GM12892 (cell line): ENCODE data around the gene ABCA1.
A peak's percentile ranks its signal among the peaks of the same experiment; 100 is the strongest.
"Not testable (repeated sequence)": the region's sequence is repeated elsewhere in the genome, so short reads cannot be mapped to it uniquely, and the experiment has no call there.

Source experiments
- DNase-seq: peaks from one replicate; pipeline ENCODE4 v3.0.0; 2011; ENCODE audit not compliant: insufficient read length
- FAIRE-seq: peaks from 2 replicates; lab custom pipeline; 2011; peaks lifted over from hg19 to GRCh38; lab: Jason Lieb, UNC
- POLR2A ChIP-seq: IDR thresholded peaks from 2 replicates; pipeline ENCODE4 v1.6.1; 2011; ENCODE audit warnings: low read depth, low read length, control low read depth
- POLR2AphosphoS5 ChIP-seq: IDR thresholded peaks from 2 replicates; pipeline ENCODE4 v1.6.1; 2011; ENCODE audit warnings: low read depth, low read length, control low read depth
- TAF1 ChIP-seq: IDR thresholded peaks from 2 replicates; pipeline ENCODE4 v1.6.1; 2011; ENCODE audit warnings: low read depth, mild to moderate bottlenecking, control low read depth, low read length, borderline replicate concordance

ABCA1 gene

DNA sequence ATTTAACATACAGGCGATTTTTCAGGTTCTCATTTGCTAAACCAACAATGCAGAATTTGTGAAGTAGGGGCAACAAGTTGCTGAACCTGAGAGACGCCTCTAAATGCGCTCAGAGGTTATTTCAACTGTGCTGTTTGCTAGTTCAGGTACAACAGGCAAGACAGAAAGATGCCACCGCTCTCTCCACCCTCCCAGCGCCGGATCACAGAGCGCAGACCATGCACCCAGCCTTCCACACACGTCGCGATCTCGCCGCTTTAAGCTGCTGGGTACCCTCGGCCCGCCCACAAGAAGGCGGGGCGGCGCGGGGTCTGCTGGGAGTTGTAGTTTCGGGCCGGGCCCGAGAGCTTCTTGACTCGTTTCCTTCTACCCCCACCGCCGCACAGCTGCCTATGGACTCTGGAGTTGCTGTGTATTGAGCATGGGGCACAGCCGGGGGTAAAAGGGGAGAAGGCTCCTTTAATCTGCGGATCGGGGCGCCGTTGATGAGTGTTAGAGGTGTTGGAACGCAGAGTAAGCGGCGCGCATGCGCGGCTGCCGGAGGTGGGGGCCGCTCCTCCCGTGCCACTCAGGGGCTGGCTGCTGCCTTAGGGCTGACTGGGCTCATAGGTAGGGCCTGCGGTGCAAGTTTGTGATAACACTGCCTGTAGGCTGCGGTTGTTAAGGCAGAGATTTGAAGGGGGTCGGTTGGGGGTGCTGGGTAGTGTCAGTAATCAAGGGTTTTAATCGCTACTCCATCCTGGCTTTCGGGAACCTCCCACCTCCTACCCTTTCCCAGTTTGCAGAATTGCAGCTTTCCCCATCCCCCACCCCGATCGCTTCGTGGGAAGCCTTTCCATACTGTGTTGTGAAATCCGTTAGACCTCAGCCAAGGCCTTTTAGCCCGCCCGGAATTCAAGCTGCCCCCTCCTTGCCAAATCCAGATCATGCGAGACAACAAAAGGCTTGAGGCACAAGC lies 40.3 kb upstream of the ABCA1 start:
- DNase-seq (peak; percentile 59), FAIRE-seq (peak; percentile 73)
- TF ChIP-seq POLR2AphosphoS5: no peak
- no peak for TF ChIP-seq POLR2A
- no peak for TF ChIP-seq TAF1

GRCh38 chr9:104963076-104963475 lies 35.1 kb upstream of the ABCA1 start:
- no peak for TF ChIP-seq POLR2A
- no peak for TF ChIP-seq POLR2AphosphoS5
- no peak for TF ChIP-seq TAF1
- FAIRE-seq: no peak
- no peak for DNase-seq

DNA sequence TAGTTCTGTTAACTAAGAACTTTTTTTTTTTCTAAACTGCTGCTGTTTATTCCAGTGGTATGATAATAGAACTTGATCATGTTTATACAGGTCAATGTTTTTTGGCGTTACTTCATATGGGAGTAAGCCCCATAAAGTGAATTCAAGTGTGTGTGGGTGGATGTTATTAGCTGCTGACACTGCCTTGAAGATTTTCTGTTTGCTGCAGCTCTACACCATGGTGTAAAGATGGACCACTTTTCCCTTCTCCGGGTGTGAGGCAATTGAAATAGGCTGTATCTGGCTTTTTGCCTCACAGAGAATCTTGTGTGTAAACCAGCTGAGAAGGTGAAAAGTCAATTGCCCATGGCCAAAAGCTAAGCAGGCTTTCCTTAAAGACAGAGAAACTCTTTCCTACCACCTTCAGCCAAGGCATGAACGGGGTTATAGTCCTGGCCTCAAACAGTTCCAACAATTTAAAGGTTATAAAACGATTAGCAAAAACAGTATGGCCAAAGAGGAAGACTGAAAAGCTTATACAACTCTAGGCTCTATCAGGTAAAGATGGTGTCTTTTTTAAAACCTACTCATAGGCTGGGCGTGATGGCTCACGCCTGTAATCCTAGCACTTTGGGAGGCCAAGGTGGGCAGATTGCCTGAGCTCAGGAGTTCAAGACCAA lies 33.9 kb upstream of the ABCA1 start:
- TF ChIP-seq TAF1: no peak
- no peak for TF ChIP-seq POLR2A
- no peak for TF ChIP-seq POLR2AphosphoS5
- peak; percentile 27 for FAIRE-seq
- DNase-seq: no peak

GRCh38 chr9:104961238-104961637 lies 33.3 kb upstream of the ABCA1 start:
- FAIRE-seq: no peak
- DNase-seq: peak; percentile 4
- TF ChIP-seq POLR2AphosphoS5: no peak
- TF ChIP-seq TAF1: no peak
- TF ChIP-seq POLR2A: no peak

DNA sequence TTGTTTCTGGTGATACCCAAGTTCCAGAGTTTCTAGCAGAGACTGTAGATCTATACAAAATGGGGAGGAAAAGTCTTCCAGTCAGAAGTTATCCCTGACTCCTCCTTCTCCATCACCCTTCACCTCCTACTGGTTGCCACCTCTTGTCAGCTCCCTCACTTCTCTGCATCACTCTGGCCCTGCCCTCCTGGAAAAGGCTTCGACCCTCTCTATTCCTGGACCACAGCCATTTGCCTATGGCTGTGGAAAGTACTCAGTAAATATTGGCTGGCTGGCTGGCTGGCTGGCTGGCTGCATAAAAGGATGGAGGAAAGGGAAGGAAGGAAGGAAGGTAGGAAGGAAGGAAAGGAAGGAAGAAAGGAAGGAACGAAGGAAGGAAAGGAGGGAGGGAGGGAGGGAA lies 32.7 kb upstream of the ABCA1 start:
- no peak for TF ChIP-seq POLR2A
- TF ChIP-seq POLR2AphosphoS5: no peak
- no peak for TF ChIP-seq TAF1
- DNase-seq (no peak), FAIRE-seq (no peak)

DNA sequence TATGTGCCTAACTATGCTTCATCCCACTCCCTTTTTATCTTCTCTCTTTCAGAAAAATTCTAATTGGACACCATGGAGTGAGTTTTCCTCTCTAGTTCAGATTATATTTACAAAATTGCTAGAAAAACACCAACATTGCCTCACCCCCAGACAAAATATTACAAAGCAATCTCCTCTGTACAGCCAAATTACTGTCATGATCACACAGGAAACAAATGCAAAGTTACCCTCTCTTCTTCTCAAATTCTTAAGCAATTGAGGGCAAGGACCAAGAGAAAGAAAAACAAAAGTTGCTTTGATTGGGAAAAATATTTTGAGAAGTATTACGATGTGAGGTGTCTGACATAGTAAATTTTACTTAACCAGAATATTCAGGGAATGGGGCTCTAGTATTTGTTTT lies 30.8 kb upstream of the ABCA1 start:
- no peak for TF ChIP-seq POLR2A
- no peak for TF ChIP-seq TAF1
- TF ChIP-seq POLR2AphosphoS5: no peak
- FAIRE-seq: no peak
- DNase-seq: no peak

DNA sequence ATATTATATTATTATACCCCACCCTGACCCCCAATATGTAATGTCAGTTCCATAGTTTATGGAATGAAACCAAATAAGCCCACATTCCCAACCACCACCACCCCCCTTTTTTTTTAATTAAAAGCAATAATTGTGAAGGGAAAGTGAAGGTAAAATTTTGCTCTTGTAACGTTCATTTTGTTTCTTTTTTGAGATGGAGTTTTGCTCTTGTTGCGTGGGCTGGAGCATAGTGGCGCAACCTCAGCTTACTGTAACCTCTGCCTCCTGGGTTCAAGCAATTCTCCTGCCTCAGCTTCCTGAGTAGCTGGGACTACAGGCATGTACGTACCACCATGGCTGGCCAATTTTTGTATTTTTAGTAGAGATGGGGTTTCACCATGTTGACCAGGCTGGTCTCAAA lies 30.1 kb upstream of the ABCA1 start:
- FAIRE-seq, DNase-seq: not testable (repeated sequence)

GRCh38 chr9:104951487-104951886 lies 23.5 kb upstream of the ABCA1 start:
- TF ChIP-seq POLR2A (no peak), POLR2AphosphoS5 (no peak), TAF1 (no peak)
- DNase-seq (no peak), FAIRE-seq (no peak)

DNA sequence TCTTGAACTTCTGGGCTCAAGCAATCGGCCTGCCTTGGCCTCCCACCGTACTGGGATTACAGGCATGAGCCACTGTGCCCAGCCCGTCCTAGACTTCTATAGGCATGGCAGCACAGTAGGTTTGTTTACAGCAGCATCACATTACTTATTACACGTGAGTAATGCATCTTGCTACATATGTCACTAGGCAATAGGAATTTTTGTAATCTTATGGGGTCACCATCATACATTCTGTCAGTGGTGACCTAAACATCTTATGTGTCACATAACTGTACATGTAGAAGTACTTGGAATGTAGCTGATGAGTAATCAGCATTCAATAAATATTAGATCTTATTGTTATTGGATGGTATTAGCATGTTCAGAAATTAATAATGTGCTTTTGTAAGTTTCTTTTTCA lies 22.9 kb upstream of the ABCA1 start:
- DNase-seq: no peak
- TF ChIP-seq POLR2A (no peak), POLR2AphosphoS5 (no peak), TAF1 (no peak)
- FAIRE-seq: no peak

DNA sequence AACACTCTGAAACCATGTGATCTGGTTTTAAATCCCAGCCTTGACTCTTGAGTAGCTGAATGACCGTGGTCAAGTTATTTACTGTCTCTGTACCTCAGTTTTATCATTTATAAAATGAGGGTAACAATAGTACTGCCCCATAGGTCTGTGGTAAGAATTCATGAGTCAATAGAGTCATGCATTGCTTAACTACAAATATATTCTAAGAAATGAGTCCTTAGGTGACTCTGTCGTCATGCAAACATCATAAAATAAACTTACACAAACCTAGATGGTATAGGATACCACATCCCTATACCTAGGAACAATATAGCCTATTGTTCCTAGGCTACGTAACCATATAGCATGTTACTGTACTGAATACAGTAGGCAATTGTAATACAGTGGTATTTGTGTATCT lies 20.3 kb upstream of the ABCA1 start:
- FAIRE-seq: no peak
- TF ChIP-seq POLR2A (no peak), TAF1 (no peak), POLR2AphosphoS5 (no peak)

GRCh38 chr9:104944871-104945270 lies 16.9 kb upstream of the ABCA1 start:
- FAIRE-seq (no peak), DNase-seq (no peak)
- TF ChIP-seq POLR2A (no peak), TAF1 (no peak), POLR2AphosphoS5 (no peak)

More for the DNA sequence above, 20.3 kb upstream of the ABCA1 start:
- DNase-seq: no peak

GRCh38 chr9:104944356-104944755 lies 16.4 kb upstream of the ABCA1 start:
- FAIRE-seq (no peak), DNase-seq (no peak)
- no peak for TF ChIP-seq POLR2A
- TF ChIP-seq TAF1: no peak
- no peak for TF ChIP-seq POLR2AphosphoS5
